Heart left ventricle (tissue), 16 donors: ENCODE data around the gene SPINK14. TPM values are rescaled to one million over a fixed set of nuclear protein-coding genes. Genes with fewer than 3 reads are reported as not detected.
A peak's percentile ranks its signal among the peaks of the same experiment; 100 is the strongest.

Experiments used
- ATAC-seq, 4 donors: fragments of 200-7000 bp; cut with Tn5 transposase; one replicate each; pipeline ENCODE4 v1.9.1; 2020 to 2022; ENCODE audit warnings: moderate library complexity in 4 of 4, mild to moderate bottlenecking in 3 of 4, moderate number of reproducible peaks in 1 of 4
- DNase-seq, 5 donors: peaks; one replicate each; pipeline ENCODE4 v3.0.0-alpha.2; 2020
- H3K27ac ChIP-seq, 12 donors: fragments of 200-600 bp; sonication (generic) in 4 of 12; one replicate each; pipeline versions ENCODE4 v1.5.0 to v1.8.0; 2016 to 2022; ENCODE audit warnings: mild to moderate bottlenecking in 2 of 12
- H3K27me3 ChIP-seq, 9 donors: fragments of 200-600 bp; sonication (generic) in 2 of 9; one replicate each; pipeline versions ENCODE4 v1.5.1 to v1.8.0; 2016 to 2022; ENCODE audit warnings: mild to moderate bottlenecking in 3 of 9
- H3K36me3 ChIP-seq, 9 donors: fragments of 200-600 bp; sonication (generic) in 2 of 9; one replicate each; pipeline versions ENCODE4 v1.5.0 to v1.8.0; 2018 to 2022; ENCODE audit warnings: mild to moderate bottlenecking in 2 of 9
- H3K4me1 ChIP-seq, 12 donors: fragments of 200-600 bp; sonication (generic) in 4 of 12; one replicate each; pipeline versions ENCODE4 v1.5.0 to v1.8.0; 2016 to 2022; ENCODE audit warnings: mild to moderate bottlenecking in 3 of 12
- H3K4me3 ChIP-seq, 12 donors: fragments of 200-600 bp; sonication (generic) in 4 of 12; one replicate each; pipeline versions ENCODE4 v1.5.0 to v1.8.0; 2017 to 2022; ENCODE audit warnings: mild to moderate bottlenecking in 9 of 12, moderate library complexity in 4 of 12
- H3K9me3 ChIP-seq, 12 donors: fragments of 200-600 bp; sonication (generic) in 4 of 12; one replicate each; pipeline versions ENCODE4 v1.5.0 to v1.8.0; 2016 to 2022; ENCODE audit warnings: mild to moderate bottlenecking in 1 of 12
- CTCF ChIP-seq, 12 donors: fragments of 200-600 bp; sonication (generic) in 4 of 12; IDR thresholded peaks; one replicate each; pipeline versions ENCODE4 v1.5.0 to v1.8.0; 2018 to 2022; ENCODE audit warnings: antibody characterized with exemption in 12 of 12, mild to moderate bottlenecking in 5 of 12
- POLR2A ChIP-seq, 2 donors: fragments of 450-650 bp; IDR thresholded peaks; one replicate each; pipeline ENCODE4 v1.6.1; 2017; ENCODE audit warnings: antibody characterized with exemption in 2 of 2, mild to moderate bottlenecking in 2 of 2, moderate library complexity in 2 of 2
- WGBS, 4 donors: extraction: QIAGEN DNeasy Blood & Tissue Kit in 2 of 4; methylation state at CpG; one replicate each; pipeline versions ENCODE4 v1.1.5 to v1.1.7; 2013 to 2018; 5-methylcytosine and 5-hydroxymethylcytosine counted together
- intact Hi-C, 10 donors: fragments of 100-400 bp; cut with DNase I; formaldehyde crosslinking; loops; one replicate each; pipeline versions ENCODE4 v1.11.1 to v1.14.2; 2022
- long read RNA-seq, 3 donors: library from polyadenylated mRNA; unstranded; transcript quantifications; one replicate each; pipeline ENCODE4 v2.0.0, GENCODE V29; 2020 to 2021
- polyA plus RNA-seq, 2 donors: library from polyadenylated mRNA; stranded (reverse); fragments of 200-250 nt; gene quantifications; one replicate each; pipeline ENCODE4 v1.2.3, GENCODE V29; 2013
- total RNA-seq, 9 donors: library from RNA; depleted of rRNA in 2 of 9; stranded (reverse); fragments of >200 nt in 2 of 9; fragmentation: NEBNext Ultra II Directional in 3 of 9; extraction: Animal tissue kit (Norgen Biotek cat#: 25700) in 3 of 9; gene quantifications; one replicate each; pipeline versions ENCODE4 v1.1.0 to v1.2.4, GENCODE V29; 2016 to 2023
- donor health status: ischemic (EF 13 %, LVEDD 7.1; RV severe dilation, severe dysfunction).
- donor health status: healthy with polysubstance abuse.
- donor health status: DM: no; HTN: yes; CAD: no.
- donor health status: DM: no; HTN: no; CAD: no.
- donor health status: ischemic (EF 25% LVEDD 6.9; RV normal size, moderate dysfunction).
- donor health status: ischemic (EF 25% LVEDD 5.7; RV mildly dilated, moderate dysfunction).
- donor health status: healthy.
- donor health status: DM: yes; HTN: yes; CAD: no.
- donor health status: ischemic (EF 35%, LVEDD 5.7; RV mildly dilated, moderate dysfunction).
- donor health status: nonischemic (EF 11% LVEDD 7.7; RV severe dilation, severe dysfunction).
- donor health status: DM: yes; HTN: yes; CAD: no.
- donor health status: PGD.
- donor health status: ischemic (EF 29% LVEDD 5.4; RV normal size, mild dysfunction).
- donor health status: nonischemic (EF 23%, LVEDD 6.1; RV moderate dilation, normal function).

The SPINK14 gene
- not detected for total RNA-seq
- polyA plus RNA-seq: not detected
- long read RNA-seq, donor 1, partial matches to known transcripts: 0 of 1 reads
- long read RNA-seq, donor 1, other reads (novel, unspliced or antisense): 1 of 1 reads
- long read RNA-seq, donor 2: 0 reads
- long read RNA-seq, donor 3: 0 reads

- H3K9me3 ChIP-seq: no peaks in the 10 kb centered on the region
- no peak within 1 kb of the TSS for H3K4me3 ChIP-seq
- ATAC-seq (no peak), DNase-seq (no peak)
- intact Hi-C loops: no loop called here
- 90 to 97% (median 93%) methylated on average over 1 of the region's 1 CpG for WGBS, 4 donors
- H3K4me1 ChIP-seq: no peaks in the 10 kb centered on the region
- no peaks in the 10 kb centered on the region for H3K36me3 ChIP-seq
- H3K27ac ChIP-seq: no peak within 1 kb of the TSS
- TF ChIP-seq POLR2A (IDR thresholded peaks at IDR 0.05): no peak
- no peak for TF ChIP-seq CTCF (IDR thresholded peaks at IDR 0.05)
- no peaks in the 10 kb centered on the region for H3K27me3 ChIP-seq
Measured at GRCh38 chr5:148168246-148168645, at the start of gene SPINK14. Gene SPINK14 (plus strand): TSS chr5:148168546. CDS start chr5:148169733, 1,187 bp downstream.

GRCh38 chr5:148120317-148120716 lies 48.0 kb upstream of the SPINK14 start:
- 95 to 98% (median 96%) methylated on average over 3 of the region's 3 CpGs for WGBS, 4 donors
- no peak for ATAC-seq

GRCh38 chr5:148125641-148126040 lies 42.7 kb upstream of the SPINK14 start:
- Histone ChIP-seq H3K4me3 (no peak overlapping the region), H3K4me1 (no peaks in the 10 kb centered on the region), H3K27me3 (no peaks in the 10 kb centered on the region), H3K9me3 (no peaks in the 10 kb centered on the region), H3K36me3 (no peaks in the 10 kb centered on the region), H3K27ac (no peak overlapping the region)
- no peak for TF ChIP-seq POLR2A (IDR thresholded peaks at IDR 0.05)
- TF ChIP-seq CTCF (IDR thresholded peaks at IDR 0.05): peak in 1 of 12 donors; percentile 22
- ATAC-seq (no peak), DNase-seq (no peak)
- intact Hi-C loops: no loop called here
- WGBS, 4 donors: 53 to 58% (median 55%) methylated on average over 3 of the region's 3 CpGs

More at GRCh38 chr5:148120317-148120716, 48.0 kb upstream of the SPINK14 start:
- H3K4me3 ChIP-seq: no peak overlapping the region
- H3K4me1 ChIP-seq: no peaks in the 10 kb centered on the region
- H3K27ac ChIP-seq: no peak overlapping the region
- H3K36me3 ChIP-seq: no peaks in the 10 kb centered on the region
- intact Hi-C loops: loop anchor here in 6 of 10 donors (2.0 to 5.0 kb wide), 4 partner anchors 168 to 173 kb away; no protein-coding TSS in a partner anchor
- H3K27me3 ChIP-seq: no peaks in the 10 kb centered on the region
- TF ChIP-seq POLR2A (IDR thresholded peaks at IDR 0.05) (no peak), CTCF (IDR thresholded peaks at IDR 0.05) (no peak)
- H3K9me3 ChIP-seq: no peaks in the 10 kb centered on the region
- no peak for DNase-seq

- WGBS, 4 donors: 85 to 89% (median 86%) methylated on average over 5 of the region's 5 CpGs
- no peak for TF ChIP-seq POLR2A (IDR thresholded peaks at IDR 0.05)
- TF ChIP-seq CTCF (IDR thresholded peaks at IDR 0.05): no peak
- no peaks in the 10 kb centered on the region for H3K9me3 ChIP-seq
- no peaks in the 10 kb centered on the region for H3K27me3 ChIP-seq
- ATAC-seq (no peak), DNase-seq (no peak)
- H3K4me1 ChIP-seq: no peaks in the 10 kb centered on the region
- no peaks in the 10 kb centered on the region for H3K36me3 ChIP-seq
- intact Hi-C loops: no loop called here
- no peak overlapping the region for H3K4me3 ChIP-seq
- H3K27ac ChIP-seq: no peak overlapping the region
Measured at GRCh38 chr5:148135091-148136048, 33.0 kb upstream of the SPINK14 start.
